ENCODE measurements around the gene TAF9.
"Not testable (repeated sequence)": the region's sequence is repeated elsewhere in the genome, so short reads cannot be mapped to it uniquely, and the experiment has no call there.

TAF9 gene

DNA sequence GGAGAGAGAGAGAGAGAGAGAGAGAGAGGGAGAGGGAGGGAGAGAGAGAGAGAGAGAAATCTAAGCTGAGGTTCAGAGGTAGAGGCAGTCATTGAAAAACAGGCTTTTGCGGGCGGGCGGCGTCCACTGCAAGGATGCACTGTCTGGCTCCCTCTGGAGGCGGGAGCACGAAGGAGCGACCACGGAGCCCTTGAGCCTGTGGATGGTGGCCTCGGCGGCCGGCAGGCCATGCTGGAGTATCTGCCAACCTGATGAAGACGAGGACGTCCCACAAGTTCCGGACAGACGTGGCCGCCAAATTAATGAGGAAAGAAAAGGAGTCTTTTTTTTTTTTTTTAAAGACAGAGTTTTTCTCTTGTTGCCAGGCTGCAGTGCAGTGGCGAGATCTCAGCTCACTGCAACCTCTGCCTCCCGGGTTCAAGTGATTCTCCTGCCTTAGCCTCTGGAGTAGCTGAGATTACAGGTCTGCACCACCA is 34.5 kb downstream of the TAF9 start:
- DNase-seq: peak; percentile 57

DNA sequence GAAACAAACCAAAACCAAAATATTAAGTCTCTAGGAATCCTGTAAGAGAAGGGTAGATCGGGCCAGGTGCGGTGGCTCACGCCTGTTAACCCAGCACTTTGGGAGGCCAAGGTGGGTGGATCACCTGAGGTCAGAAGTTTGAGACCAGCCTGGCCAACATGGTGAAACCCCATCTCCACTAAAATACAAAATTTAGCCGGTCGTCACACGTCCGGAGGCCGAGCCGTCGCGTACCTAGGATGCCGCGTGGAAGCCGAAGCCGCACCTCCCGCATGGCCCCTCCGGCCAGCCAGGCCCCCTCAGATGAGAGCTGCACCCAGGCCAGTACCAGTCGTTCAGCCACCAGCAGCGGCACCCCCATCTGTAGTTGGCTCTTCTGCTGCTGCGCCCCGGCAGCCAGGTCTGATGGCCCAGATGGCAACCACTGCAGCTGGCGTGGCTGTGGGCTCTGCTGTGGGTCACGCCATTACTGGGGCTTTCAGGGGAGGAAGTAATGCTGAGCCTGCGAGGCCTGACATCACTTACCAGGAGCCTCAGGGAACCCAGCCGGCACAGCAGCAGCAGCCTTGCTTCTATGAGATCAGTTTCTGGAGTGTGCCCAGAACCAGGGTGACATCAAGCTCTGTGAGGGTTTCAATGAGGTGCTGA is 35.5 kb downstream of the TAF9 start:
- DNase-seq: not testable (repeated sequence)

DNA sequence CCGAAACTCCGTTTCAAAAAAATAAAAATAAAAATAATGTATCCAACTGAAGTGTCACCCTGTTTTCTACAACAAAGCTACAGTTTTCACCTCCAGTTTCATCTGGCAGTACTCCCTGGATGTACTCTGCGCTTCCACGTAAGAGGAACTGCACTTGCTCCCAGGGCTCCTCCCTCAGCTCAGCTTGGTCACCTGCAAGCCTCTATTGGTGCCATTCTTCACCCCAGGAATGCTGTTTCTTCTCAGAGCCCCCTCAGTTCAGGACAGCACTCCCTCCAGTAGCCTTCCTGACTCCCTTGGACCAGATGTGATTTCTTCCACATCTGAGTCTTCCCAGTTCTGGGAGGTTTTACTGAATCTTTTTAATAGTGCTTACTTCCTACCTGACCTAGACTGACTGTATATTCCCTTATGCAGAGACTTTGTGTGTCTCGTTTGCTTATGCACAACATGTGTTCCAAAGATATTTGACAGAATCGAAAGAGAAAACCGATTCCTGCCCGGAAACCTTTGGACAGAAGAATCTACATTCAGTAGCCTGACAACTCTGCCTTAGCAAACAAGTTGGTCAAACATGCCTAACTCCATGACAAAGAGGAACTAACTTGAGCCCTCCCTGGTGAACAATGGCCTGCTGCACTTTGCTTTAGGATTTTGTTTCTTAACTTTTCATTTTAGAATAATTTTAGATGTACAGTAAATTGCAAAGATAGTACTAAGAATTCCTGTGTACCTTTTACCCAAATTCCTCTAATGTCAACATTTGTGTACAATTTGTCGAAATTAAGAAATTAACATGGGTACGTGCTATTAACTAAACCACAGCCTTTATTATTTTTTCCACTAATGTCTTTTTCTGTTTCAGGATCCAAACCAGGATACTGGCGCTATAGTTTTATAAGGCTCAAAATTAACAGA is 37.5 kb downstream of the TAF9 start:
- no peak for DNase-seq

DNA sequence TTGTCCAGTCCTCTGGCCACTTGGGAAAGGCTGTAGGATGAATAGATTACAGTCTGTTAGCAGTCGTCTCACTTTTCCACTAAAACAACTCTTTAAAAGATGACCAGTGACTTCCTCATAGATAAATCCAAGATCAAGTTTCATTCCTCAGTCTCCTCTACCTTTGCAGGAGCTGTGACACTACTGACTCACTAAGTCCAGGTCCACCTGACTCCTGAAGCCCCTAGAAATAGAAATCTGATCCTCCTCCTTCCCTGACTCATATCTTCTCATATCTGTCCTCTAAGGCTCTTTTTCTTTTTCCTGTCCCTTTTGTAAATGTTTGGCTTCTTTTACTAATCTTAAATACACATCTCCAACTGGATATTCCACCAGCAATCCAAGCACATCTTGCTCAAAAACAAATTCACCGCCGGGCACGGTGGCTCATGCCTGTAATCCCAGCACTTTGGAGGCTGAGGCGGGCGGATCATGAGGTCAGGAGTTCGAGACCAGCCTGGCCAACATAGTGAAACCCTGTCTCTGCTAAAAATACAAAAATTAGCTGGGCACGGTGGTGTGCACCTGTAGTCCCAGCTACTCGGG is 39.3 kb downstream of the TAF9 start:
- DNase-seq: no peak

DNA sequence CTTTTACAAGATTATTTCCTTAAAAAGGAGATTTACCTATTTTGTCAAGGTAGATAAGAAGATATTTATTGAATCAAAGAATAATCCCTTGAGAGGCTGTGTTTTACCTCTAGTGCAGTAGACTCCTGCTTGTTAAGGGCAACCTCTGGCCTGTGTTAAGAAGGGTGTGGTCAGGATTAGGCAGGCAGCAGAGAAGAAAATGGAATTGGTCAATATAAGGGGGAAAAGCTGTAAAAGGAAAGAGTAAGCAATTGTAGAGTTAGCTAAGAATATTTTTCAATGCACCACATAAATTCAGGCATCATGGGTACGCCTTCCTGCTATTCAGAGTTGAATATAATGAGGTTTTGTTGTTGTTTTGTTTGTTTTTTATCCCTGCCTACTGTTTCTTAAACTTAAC is 43.0 kb downstream of the TAF9 start:
- DNase-seq: no peak

DNA sequence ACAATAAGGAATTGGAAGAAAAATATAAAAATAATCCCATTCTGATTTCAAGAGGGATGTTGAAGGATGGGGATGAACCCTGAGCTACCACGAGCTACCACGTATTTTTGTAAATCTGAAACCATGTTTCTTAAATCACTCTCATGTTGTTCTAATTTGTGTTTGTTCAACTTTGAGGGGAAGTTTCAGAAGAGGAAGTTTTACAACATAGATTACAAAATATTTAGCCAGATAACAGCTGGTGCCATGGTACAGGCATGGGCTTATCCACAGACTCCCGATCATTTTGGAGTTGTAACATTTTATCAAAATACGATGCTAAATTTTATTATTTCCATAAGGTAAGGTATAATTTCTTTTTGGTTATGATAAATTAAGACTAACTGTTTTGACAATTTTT is 51.9 kb downstream of the TAF9 start:
- no peak for DNase-seq

DNA sequence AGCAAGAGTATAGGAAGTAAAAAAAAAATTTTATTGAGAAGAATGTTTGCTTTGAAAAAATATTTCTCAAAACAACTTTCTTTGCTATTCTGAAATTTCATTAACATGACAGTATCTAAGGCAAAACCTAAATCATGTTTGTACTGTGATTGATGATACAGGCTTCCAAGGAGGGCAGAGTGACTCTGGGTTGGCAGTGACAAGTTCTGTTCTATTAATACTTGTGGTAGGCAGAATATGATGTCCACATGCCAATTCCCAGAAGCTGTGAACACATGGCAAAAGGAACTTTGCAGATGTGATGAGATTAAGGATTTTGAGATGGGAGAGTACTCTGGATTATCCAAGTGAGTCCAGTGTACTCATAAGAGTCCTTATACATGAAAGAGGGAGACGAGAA is 53.3 kb downstream of the TAF9 start:
- DNase-seq: no peak
